K562 (cell line): Measurements from ENCODE around the gene CYSTM1. TPM values are rescaled to one million over a fixed set of nuclear protein-coding genes. Genes with fewer than 3 reads are reported as not detected.

Experiments used
- ATF7 ChIP-seq: fragments of 450-650 bp; IDR thresholded peaks from 2 replicates; pipeline ENCODE4 v1.7.1; 2014; ENCODE audit warnings: mild to moderate bottlenecking, moderate library complexity
- BMI1 ChIP-seq: fragments of 150-350 bp; IDR thresholded peaks from 2 replicates; pipeline ENCODE4 v1.6.1; 2014; ENCODE audit warnings: low read length
- BRF2 ChIP-seq: IDR thresholded peaks from 3 replicates; pipeline ENCODE4 v1.6.1; 2011; ENCODE audit warnings: borderline replicate concordance, mild to moderate bottlenecking; ENCODE audit not compliant: insufficient read length, insufficient read depth
- EHMT2 ChIP-seq: fragments of 450-650 bp; IDR thresholded peaks from 2 replicates; pipeline ENCODE4 v1.6.1; 2018; ENCODE audit warnings: antibody characterized with exemption
- ELF4 ChIP-seq: fragments of 450-650 bp; formaldehyde crosslinking; IDR thresholded peaks from 2 replicates; pipeline ENCODE4 v1.4.0; 2022; ENCODE audit warnings: missing genetic modification characterization
- FOXA1 ChIP-seq: fragments of 450-650 bp; IDR thresholded peaks from 2 replicates; pipeline ENCODE4 v1.6.1; 2016; ENCODE audit warnings: mild to moderate bottlenecking, borderline replicate concordance
- JUNB ChIP-seq: fragments of 450-650 bp; formaldehyde crosslinking; conservative IDR thresholded peaks from 2 replicates; pipeline ENCODE4 v1.4.0; 2020; ENCODE audit warnings: mild to moderate bottlenecking
- KHSRP ChIP-seq: fragments of 450-650 bp; IDR thresholded peaks from 2 replicates; pipeline ENCODE4 v1.6.1; 2017
- NFIX ChIP-seq: fragments of 250-450 bp; sonication (Bioruptor Pico); IDR thresholded peaks from 2 replicates; pipeline ENCODE4 v1.4.0; 2020; ENCODE audit warnings: low read depth, mild to moderate bottlenecking, moderate library complexity
- NR2C1 ChIP-seq, 2 experiments: fragments of 450-650 bp; IDR thresholded peaks; 2 replicates each; pipeline ENCODE4 v1.6.1; 2017; ENCODE audit warnings: mild to moderate bottlenecking in 2 of 2, antibody characterized with exemption in 1 of 2, inconsistent platforms in 1 of 2, missing compliant biosample characterization in 1 of 2, missing genetic modification characterization in 1 of 2
- PCBP1 ChIP-seq: fragments of 200-400 bp; formaldehyde crosslinking; IDR thresholded peaks from 2 replicates; pipeline ENCODE4 v1.6.1; 2018; ENCODE audit warnings: mild to moderate bottlenecking, low read depth, low read length; ENCODE audit not compliant: poor library complexity, severe bottlenecking
- POLR2AphosphoS2 ChIP-seq: IDR thresholded peaks from 2 replicates; pipeline ENCODE4 v1.6.1; 2012; ENCODE audit warnings: low read length, improper control_type of control experiment
- RAD21 ChIP-seq, 2 experiments: fragments of 250-450 bp in 1 of 2; fragments of 450-650 bp in 1 of 2; sonication (Bioruptor Pico) in 1 of 2; formaldehyde crosslinking in 1 of 2; IDR thresholded peaks in 1 of 2; conservative IDR thresholded peaks in 1 of 2; 2 replicates each; pipeline versions ENCODE4 v1.4.0 to v1.8.0; 2020 to 2022; ENCODE audit warnings: mild to moderate bottlenecking in 2 of 2, moderate library complexity in 1 of 2
- YY1 ChIP-seq, 3 experiments: IDR thresholded peaks; 2 replicates each; pipeline ENCODE4 v1.6.1; 2011; ENCODE audit warnings: low read length in 2 of 3, mild to moderate bottlenecking in 2 of 3, moderate library complexity in 2 of 3, borderline replicate concordance in 1 of 3, control low read depth in 1 of 3, low read depth in 1 of 3; ENCODE audit not compliant: insufficient read depth in 3 of 3, insufficient replicate concordance in 2 of 3, control insufficient read depth in 1 of 3, insufficient read length in 1 of 3; ENCODE audit errors: extremely low read depth in 1 of 3
- ZBTB33 ChIP-seq: sonication (generic); formaldehyde crosslinking; IDR thresholded peaks from 2 replicates; pipeline ENCODE4 v1.8.1; 2023; ENCODE audit warnings: mild to moderate bottlenecking, missing genetic modification reagents
- ZBTB9 ChIP-seq: fragments of 450-650 bp; formaldehyde crosslinking; IDR thresholded peaks from 2 replicates; pipeline ENCODE4 v1.4.0; 2020; ENCODE audit warnings: mild to moderate bottlenecking, moderate library complexity
- ZNF263 ChIP-seq: sonication (generic); formaldehyde crosslinking; IDR thresholded peaks from 2 replicates; pipeline ENCODE4 v1.8.0; 2022; ENCODE audit warnings: mild to moderate bottlenecking, missing genetic modification reagents, borderline replicate concordance
- ZNF592 ChIP-seq: fragments of 450-650 bp; IDR thresholded peaks from 2 replicates; pipeline ENCODE4 v1.6.1; 2017; ENCODE audit warnings: antibody characterized with exemption, mild to moderate bottlenecking
- polyA plus RNA-seq, 8 experiments: library from polyadenylated mRNA; depleted of rRNA in 4 of 8; stranded (reverse) in 5 of 8; unstranded in 3 of 8; fragments of >200 nt; fragmentation: Nextera tagmentation in 2 of 8; fragmentation: Illumina TruSeq in 1 of 8; extraction: Ambion mirVana in 2 of 8; extraction: Trizol in 1 of 8; gene quantifications; 2 replicates each; pipeline versions ENCODE4 v1.2.1 to v1.2.3, GENCODE V29; 2011 to 2014; ENCODE audit warnings: inconsistent platforms in 1 of 8, missing spikeins in 1 of 8
- total RNA-seq, 7 experiments: library from RNA; depleted of rRNA in 6 of 7; stranded (reverse); fragments of >200 nt in 6 of 7; fragmentation: Illumina TruSeq in 2 of 7; extraction: Trizol in 2 of 7; gene quantifications; 2 replicates each; pipeline versions ENCODE4 v1.2.1 to v1.2.3, GENCODE V29; 2011 to 2021; ENCODE audit warnings: low replicate concordance in 1 of 7

CYSTM1 gene
- total and polyA plus RNA-seq, 9 of the 15 experiments (the other 6 are each of a cell fraction or from before 2014, with no cell fraction given): 76.1 to 422 (median 108) TPM

GRCh38 chr5:140221697-140222223 lies 46.8 kb downstream of the CYSTM1 start (continued):
- TF ChIP-seq BRF2: no peak
- no peak for TF ChIP-seq NR2C1 (IDR thresholded peaks at IDR 0.05)
- peak; percentile 46; the same call in 1 of the 2 replicates for TF ChIP-seq NR2C1 (tag; IDR thresholded peaks at IDR 0.05)
- TF ChIP-seq EHMT2: peak; percentile 85
- TF ChIP-seq PCBP1: no peak
- TF ChIP-seq BMI1: no peak
- no peak for TF ChIP-seq ZNF263 (CRISPR knock-in tag)
- no peak for TF ChIP-seq JUNB
- TF ChIP-seq RAD21 (CRISPR knock-in tag; conservative IDR thresholded peaks at IDR 0.05 in 1 of 2, IDR thresholded peaks at IDR 0.05 in 1 of 2): no peak
- TF ChIP-seq ZNF592: peak; percentile 80
- no peak for TF ChIP-seq ELF4
- TF ChIP-seq ZBTB9: 0 out of 2 replicates have a peak, but pooled peaks have one; percentile 18
- TF ChIP-seq ZBTB33: peak; percentile 89
- TF ChIP-seq FOXA1: no peak
- TF ChIP-seq ATF7: 0 out of 2 replicates have a peak, but pooled peaks have one; percentile 15
- 0 out of 2 replicates have a peak, but pooled peaks have one; percentile 21 for TF ChIP-seq KHSRP
- TF ChIP-seq YY1 (IDR thresholded peaks at IDR 0.05; ENCODE audit: borderline replicate concordance in 1 of 3, control insufficient read depth in 1 of 3, extremely low read depth in 1 of 3, insufficient read depth in 3 of 3, insufficient read length in 1 of 3, insufficient replicate concordance in 2 of 3, low read depth in 1 of 3, low read length in 2 of 3): peak in 1 of 3 experiments; percentile 13
- TF ChIP-seq NFIX (CRISPR knock-in tag): no peak
- no peak for TF ChIP-seq POLR2AphosphoS2
